Activated naive CD4-positive, alpha-beta T cell treated with anti-CD3 and anti-CD28 coated beads, Interleukin-2, amount 10 ng/mL, durations not matched to agents 7 days and 5 days (primary cell): ENCODE measurements around the gene SGTA.
A peak's percentile ranks its signal among the peaks of the same experiment; 100 is the strongest.
"Not testable (repeated sequence)": the region's sequence is repeated elsewhere in the genome, so short reads cannot be mapped to it uniquely, and the experiment has no call there.

Experiments used
- CTCF ChIA-PET: fragments of 350-600 bp; sonication (Branson Sonifier 250); formaldehyde crosslinking; loops from one replicate; lab custom pipeline; 2021; ENCODE audit warnings: antibody characterized with exemption; lab: Charles Lee
- DNase-seq: peaks from one replicate; pipeline ENCODE4 v3.0.0-alpha.2; 2020
- H3K27ac Mint-ChIP-seq: one replicate; pipeline ENCODE4 v1.8.0; 2021; ENCODE audit warnings: mild to moderate bottlenecking, moderate library complexity, mixed read lengths
- H3K27me3 Mint-ChIP-seq: one replicate; pipeline ENCODE4 v1.8.0; 2021; ENCODE audit warnings: mild to moderate bottlenecking, mixed read lengths
- H3K36me3 Mint-ChIP-seq: one replicate; pipeline ENCODE4 v1.8.0; 2021; ENCODE audit warnings: mixed read lengths
- H3K4me1 Mint-ChIP-seq: one replicate; pipeline ENCODE4 v1.8.0; 2021; ENCODE audit warnings: mixed read lengths
- H3K4me3 Mint-ChIP-seq: one replicate; pipeline ENCODE4 v1.8.0; 2021; ENCODE audit warnings: mild to moderate bottlenecking, moderate library complexity, mixed read lengths
- H3K9me3 Mint-ChIP-seq: one replicate; pipeline ENCODE4 v1.8.0; 2021; ENCODE audit warnings: mixed read lengths

Gene SGTA, protein sequence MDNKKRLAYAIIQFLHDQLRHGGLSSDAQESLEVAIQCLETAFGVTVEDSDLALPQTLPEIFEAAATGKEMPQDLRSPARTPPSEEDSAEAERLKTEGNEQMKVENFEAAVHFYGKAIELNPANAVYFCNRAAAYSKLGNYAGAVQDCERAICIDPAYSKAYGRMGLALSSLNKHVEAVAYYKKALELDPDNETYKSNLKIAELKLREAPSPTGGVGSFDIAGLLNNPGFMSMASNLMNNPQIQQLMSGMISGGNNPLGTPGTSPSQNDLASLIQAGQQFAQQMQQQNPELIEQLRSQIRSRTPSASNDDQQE

DNA sequence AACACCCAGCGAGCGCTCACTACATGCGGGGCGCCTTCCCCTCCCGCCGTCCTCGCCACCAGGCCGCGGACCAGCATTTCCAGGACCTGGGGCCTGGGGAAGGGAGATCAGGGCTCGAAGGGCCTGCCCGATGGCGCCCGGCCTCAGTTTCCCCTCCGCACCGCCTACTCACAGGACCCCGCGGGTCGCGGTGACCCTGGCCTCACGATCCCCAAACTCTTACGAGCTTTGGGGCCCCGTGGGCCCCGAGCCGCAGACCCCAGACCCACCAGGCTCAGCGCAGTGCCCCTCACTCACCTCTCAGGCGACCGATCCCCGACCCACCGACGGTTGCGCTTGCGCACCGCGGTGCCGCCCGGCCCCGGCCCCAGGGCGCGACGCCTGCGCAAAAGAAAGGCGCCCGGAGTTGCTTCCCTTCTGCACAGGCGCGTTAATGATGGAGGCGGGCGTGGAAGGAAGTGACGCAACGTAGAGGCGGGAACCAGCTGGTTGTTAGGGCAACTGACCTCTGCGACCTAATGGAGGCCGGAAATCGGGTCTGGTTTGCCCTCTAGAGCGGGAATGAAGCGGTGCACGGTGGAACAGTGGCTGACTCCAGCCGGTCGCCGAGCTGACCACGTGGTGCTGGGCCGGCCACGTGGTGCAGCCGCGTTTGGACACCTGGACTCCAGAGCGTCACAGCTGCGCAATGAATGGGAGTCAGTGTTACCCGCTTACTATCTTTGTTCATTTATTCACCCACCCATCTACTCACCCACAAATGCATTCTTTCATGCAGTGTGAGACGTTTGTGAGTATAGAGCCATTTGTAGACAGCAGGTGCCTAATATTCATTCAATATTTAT, at the start of gene SGTA:
Gene SGTA, minus strand, starts transcription at position 338 of the 845 bp plus-strand sequence. CDS start 14,205 bp downstream, outside the sequence.
- Mint-ChIP-seq H3K9me3 (no peaks in the 10 kb centered on the region), H3K36me3 (peaks cover 14% of the 10 kb centered on the region), H3K4me1 (peaks cover 65% of the 10 kb centered on the region), H3K4me3 (peak within 1 kb of the TSS; percentile 88), H3K27me3 (no peaks in the 10 kb centered on the region), H3K27ac (peak within 1 kb of the TSS; percentile 92)
- DNase-seq = peak; percentile 99
- CTCF ChIA-PET = interaction anchor here (1.4 kb wide), 1 partner anchor 34 kb away, joined by 3 read pairs; no protein-coding TSS in a partner anchor

DNA sequence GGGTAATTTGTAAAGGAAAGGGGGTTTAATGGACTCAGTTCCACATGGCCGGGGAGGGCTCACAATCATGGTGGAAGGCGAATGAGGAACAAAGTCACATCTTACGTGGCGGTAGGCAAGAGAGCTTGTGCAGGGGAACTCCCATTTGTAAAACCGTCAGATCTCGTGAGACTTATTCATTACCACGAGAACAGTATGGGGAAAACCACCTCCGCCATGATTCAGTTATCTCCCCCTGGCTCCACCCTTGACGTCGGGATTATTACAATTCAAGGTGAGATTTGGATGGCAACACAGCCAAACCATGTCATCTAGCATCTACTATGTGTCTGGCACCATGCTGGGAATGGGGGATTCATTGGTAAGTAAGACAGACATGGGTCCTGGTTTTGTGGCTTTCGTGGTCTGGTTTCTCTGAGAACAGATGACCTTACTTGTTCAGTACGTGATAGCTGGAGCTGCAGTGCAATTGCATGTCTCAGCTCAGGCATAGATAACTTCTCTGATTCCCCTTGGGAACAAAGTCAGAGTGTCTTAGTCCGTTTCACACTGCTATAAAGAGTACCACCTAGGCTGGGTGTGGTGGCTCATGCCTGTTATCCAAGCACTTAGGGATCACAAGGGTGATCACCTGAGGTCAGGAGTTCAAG, 44.9 kb upstream of the SGTA start:
- DNase-seq = no peak
- Mint-ChIP-seq H3K27ac (no peak overlapping the region), H3K4me1 (no peaks in the 10 kb centered on the region), H3K27me3 (no peaks in the 10 kb centered on the region), H3K36me3 (peaks cover 35% of the 10 kb centered on the region), H3K9me3 (peaks cover 45% of the 10 kb centered on the region), H3K4me3 (no peak overlapping the region)
- CTCF ChIA-PET = no interaction called here

DNA sequence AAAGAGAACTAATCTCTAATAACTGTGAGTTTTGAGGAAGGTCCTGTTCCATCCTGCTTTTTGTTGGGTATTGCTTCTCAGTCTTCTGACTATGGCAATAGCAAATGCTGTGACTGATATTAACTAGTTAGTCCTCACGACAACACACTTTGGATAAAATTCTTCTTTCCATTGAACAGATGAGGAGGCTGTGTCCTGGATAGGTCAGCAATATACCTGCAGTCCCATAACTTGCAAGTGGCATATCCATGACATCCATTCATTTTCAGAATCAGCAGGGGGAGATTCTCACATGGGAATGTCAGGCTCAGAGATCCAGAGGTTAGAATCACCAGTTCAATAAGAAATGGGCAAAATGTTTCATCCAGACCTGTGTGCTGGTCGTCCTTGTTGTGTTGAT, 43.9 kb upstream of the SGTA start:
- Mint-ChIP-seq H3K4me3 (no peak overlapping the region), H3K27ac (no peak overlapping the region), H3K4me1 (no peaks in the 10 kb centered on the region), H3K36me3 (peaks cover 27% of the 10 kb centered on the region), H3K27me3 (no peaks in the 10 kb centered on the region), H3K9me3 (peaks cover 36% of the 10 kb centered on the region)
- DNase-seq = no peak
- CTCF ChIA-PET = no interaction called here

DNA sequence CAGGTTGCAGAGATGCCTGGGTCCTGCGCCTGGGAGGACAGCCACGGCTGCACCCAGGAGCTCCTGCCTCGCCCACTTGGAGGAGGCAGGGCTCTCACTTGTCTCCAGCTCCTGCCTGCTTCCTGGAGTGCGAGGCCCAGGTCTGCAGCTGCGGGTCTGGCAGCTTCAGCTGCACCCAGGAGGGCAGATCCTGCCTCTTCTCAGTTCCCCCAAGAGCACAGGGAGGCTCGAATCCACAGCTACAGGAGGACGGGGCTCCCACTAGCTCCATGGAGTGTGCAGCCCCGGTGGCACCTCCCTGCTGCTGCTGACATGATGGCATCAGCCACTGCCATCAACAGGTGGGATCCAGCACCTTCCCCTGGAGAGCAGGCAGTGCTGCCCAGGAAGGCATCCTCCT, 41.1 kb upstream of the SGTA start:
- no peaks in the 10 kb centered on the region for H3K27me3 Mint-ChIP-seq
- peaks cover 25% of the 10 kb centered on the region for H3K9me3 Mint-ChIP-seq
- H3K27ac Mint-ChIP-seq = no peak overlapping the region
- peaks cover 9% of the 10 kb centered on the region for H3K4me1 Mint-ChIP-seq
- no peak overlapping the region for H3K4me3 Mint-ChIP-seq
- no peak for DNase-seq
- H3K36me3 Mint-ChIP-seq = peaks cover 25% of the 10 kb centered on the region
- CTCF ChIA-PET = no interaction called here

DNA sequence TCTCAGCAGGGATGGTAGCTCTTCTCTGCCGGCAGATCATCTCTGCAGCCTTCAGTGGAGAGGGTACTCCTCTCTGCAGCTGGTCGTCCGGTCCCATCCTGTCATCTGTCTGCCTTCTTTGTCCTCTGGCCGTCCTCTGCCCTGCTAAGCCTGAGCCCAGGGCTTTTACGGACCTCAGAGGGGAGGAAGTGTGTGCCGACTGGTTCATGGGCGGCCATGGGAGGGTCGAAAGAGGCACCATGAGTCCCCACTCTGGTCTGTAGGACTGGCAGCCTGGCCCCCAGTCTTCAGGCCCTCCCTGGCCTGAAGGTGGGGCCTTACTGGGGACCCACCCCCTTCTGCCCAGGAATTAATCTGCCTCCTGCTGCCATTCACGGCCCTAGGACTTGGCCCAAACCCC, 40.6 kb upstream of the SGTA start:
- CTCF ChIA-PET = no interaction called here
- H3K4me3 Mint-ChIP-seq = no peak overlapping the region
- DNase-seq = no peak
- no peaks in the 10 kb centered on the region for H3K27me3 Mint-ChIP-seq
- peaks cover 9% of the 10 kb centered on the region for H3K4me1 Mint-ChIP-seq
- peaks cover 23% of the 10 kb centered on the region for H3K9me3 Mint-ChIP-seq
- H3K36me3 Mint-ChIP-seq = peaks cover 23% of the 10 kb centered on the region
- H3K27ac Mint-ChIP-seq = no peak overlapping the region

DNA sequence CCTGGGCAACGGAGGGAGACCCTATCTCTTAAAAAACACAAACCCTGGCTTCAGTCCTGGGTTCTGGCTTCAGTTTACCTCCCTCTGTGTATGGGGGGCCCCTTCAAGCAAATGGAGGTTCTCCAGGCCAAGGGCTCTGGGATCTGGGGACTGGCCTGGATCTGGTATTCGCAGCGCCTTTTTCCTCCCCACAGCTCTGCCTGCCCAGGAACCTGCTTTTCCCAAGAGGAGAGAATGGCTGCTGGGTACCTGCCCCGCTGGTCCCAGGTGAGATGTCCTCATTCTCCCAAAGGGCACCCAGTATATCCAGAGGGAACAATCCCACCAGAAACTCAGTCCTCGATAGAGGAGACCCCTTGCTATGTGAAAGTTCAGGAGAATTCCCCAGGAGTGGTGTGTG, 39.8 kb upstream of the SGTA start:
- Mint-ChIP-seq H3K27ac (no peak overlapping the region), H3K9me3 (peaks cover 17% of the 10 kb centered on the region), H3K4me1 (peaks cover 9% of the 10 kb centered on the region), H3K36me3 (peaks cover 17% of the 10 kb centered on the region), H3K4me3 (no peak overlapping the region), H3K27me3 (no peaks in the 10 kb centered on the region)
- CTCF ChIA-PET = interaction anchor here (1.1 kb wide), 1 partner anchor 13 kb away, joined by 3 read pairs; no protein-coding TSS in a partner anchor
- DNase-seq = no peak

DNA sequence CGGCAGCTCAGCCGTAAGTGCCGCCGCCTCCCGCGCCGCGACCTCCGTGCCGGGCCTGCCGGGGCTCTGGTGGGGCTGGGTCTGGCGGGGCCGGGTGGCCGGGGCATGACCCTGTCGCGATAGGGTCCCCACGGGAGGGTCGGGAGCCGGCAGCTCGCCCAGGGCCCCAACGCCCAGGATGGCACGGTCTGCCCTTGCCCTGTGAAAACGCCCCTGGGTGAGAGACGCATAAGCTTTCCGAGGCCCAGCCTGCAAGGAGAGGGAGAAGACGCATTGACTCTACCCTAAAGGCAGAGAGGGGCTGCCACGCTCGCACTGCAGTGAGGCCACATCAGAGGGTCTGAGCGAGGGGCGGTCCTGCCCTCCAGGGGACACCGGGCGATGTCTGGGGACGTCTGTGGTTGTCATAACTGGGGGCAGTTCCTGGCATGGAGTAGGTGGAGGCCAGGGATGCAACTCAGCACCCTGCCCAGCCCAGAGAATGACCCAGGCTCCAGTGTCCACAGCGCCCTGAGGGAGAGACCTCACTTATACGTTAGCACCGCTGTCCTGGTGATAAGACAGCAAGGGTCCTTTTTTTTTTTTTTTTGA, 37.1 kb upstream of the SGTA start:
- peak; percentile 36 for DNase-seq
- H3K27me3 Mint-ChIP-seq = no peaks in the 10 kb centered on the region
- peaks cover 4% of the 10 kb centered on the region for H3K9me3 Mint-ChIP-seq
- no peak overlapping the region for H3K27ac Mint-ChIP-seq
- H3K36me3 Mint-ChIP-seq = peaks cover 5% of the 10 kb centered on the region
- CTCF ChIA-PET = interaction anchor here (1.1 kb wide), 1 partner anchor 258 kb away, joined by 3 read pairs; no protein-coding TSS in a partner anchor
- peaks cover 9% of the 10 kb centered on the region for H3K4me1 Mint-ChIP-seq
- H3K4me3 Mint-ChIP-seq = peak overlapping the region; percentile 82

DNA sequence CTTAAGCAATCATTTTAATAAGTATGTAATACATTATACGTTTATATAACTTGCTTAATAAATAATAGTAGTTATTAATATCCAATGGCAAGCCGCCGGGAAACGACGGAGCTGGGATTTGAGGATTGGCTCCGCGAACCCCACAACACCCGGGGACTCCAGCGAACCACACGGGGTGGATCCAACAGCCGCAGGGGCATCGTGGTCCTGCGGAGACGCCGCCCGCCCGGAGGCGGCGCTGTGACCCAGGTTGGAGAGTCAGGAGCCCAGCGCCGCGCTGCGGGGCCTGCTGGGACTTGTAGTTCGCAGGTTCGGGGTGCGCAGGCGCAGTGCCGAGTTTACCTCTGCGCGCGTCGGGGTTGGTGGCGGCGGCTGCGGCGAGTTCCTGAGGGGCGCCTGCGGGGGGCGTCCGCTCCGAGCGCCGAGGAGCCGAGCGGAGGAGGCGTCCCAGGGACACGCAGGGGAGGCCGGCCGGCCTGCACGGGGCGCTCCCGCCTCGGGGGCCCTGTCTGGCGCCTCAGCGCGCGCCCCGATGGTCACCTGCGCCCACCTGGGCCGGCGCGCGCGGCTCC, 36.6 kb upstream of the SGTA start, which contains the start of gene ZNF554:
Gene ZNF554, plus strand, starts transcription at position 329 of the 572 bp plus-strand sequence. Its CDS starts 204 bp downstream, at position 533.
- H3K9me3 Mint-ChIP-seq = peaks cover 2% of the 10 kb centered on the region
- H3K27ac Mint-ChIP-seq = peak within 1 kb of the TSS; percentile 75
- CTCF ChIA-PET = interaction anchor here (0.6 to 1.1 kb wide), 3 partner anchors 23 to 257 kb away, joined by 3 read pairs; no protein-coding TSS in a partner anchor
- no peaks in the 10 kb centered on the region for H3K27me3 Mint-ChIP-seq
- DNase-seq = peak; percentile 98
- H3K4me3 Mint-ChIP-seq = peak within 1 kb of the TSS; percentile 82
- peaks cover 9% of the 10 kb centered on the region for H3K4me1 Mint-ChIP-seq
- H3K36me3 Mint-ChIP-seq = peaks cover 3% of the 10 kb centered on the region

DNA sequence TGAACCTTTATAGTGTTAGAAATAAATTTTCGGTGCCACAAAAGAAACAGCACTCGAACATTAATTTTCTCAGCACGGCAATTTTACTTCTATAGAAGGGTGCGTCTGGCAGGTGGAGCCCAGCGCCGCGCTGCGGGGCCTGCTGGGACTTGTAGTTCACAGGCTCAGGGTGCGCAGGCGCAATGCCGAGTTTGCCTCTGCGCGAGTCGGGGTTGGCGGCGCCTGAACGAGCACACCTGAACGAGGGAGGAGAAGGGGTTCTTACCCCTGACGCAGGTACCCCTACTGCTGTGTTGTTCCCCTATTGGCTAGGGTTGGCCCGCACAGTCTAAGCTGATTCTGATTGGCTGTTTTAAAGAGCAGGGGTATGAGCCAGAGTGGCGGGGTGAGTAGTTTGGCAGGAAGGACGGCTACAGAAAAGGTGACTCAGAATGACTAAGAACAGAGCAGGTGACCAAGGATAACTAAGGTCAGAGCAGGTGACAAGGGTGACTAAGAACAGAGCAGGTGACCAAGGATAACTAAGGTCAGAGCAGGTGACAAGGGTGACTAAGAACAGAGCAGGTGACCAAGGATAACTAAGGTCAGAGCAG, 34.3 kb upstream of the SGTA start:
- H3K27ac Mint-ChIP-seq, H3K36me3 Mint-ChIP-seq, H3K4me3 Mint-ChIP-seq, CTCF ChIA-PET, H3K27me3 Mint-ChIP-seq, DNase-seq, H3K9me3 Mint-ChIP-seq, H3K4me1 Mint-ChIP-seq: not testable (repeated sequence)

DNA sequence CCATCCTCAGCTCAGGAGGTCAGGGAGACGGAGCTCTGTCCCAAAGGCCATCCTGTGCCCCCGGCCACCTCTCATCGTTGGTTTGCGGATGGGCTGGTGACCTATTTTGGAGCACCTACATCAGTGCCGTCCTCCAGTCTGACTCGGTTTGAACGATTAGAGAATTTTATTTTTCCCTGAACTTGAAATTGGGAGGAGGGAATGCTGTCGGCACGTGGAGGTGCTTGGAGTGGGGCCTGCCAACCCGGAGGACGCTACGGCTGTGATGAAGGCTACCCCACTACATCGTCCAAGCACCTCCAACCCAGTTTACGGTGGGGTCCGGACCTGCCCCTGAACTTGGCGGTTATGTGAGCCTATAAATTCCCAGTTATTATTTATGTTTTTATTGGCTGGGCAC, 33.6 kb upstream of the SGTA start:
- peaks cover 9% of the 10 kb centered on the region for H3K4me1 Mint-ChIP-seq
- no peaks in the 10 kb centered on the region for H3K36me3 Mint-ChIP-seq
- no peak overlapping the region for H3K27ac Mint-ChIP-seq
- H3K27me3 Mint-ChIP-seq = no peaks in the 10 kb centered on the region
- no peak overlapping the region for H3K4me3 Mint-ChIP-seq
- H3K9me3 Mint-ChIP-seq = no peaks in the 10 kb centered on the region
- DNase-seq = no peak
- CTCF ChIA-PET = no interaction called here

DNA sequence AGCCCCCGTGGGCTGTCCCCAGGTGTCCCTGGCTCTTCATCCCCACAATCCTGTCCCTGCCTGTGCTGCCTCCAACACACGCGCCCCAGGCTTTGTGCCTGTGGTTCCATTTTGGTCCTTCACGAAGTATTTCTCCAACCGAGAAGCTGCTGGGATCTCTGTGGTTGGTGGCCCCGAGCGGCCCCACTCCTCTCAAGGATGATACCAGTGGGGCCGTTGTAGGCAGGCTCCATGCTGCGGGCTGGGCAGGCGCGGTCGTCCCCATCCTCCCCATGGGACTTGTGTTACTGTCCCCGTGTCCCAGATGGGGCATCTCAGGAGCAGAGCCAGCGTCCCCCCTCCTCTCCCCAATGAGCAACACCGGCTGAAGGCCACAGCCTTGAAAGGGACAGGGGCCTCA, 32.9 kb upstream of the SGTA start:
- Mint-ChIP-seq H3K27me3 (no peaks in the 10 kb centered on the region), H3K4me3 (no peak overlapping the region), H3K36me3 (no peaks in the 10 kb centered on the region), H3K4me1 (peaks cover 7% of the 10 kb centered on the region), H3K9me3 (no peaks in the 10 kb centered on the region), H3K27ac (no peak overlapping the region)
- CTCF ChIA-PET = no interaction called here
- DNase-seq = no peak

DNA sequence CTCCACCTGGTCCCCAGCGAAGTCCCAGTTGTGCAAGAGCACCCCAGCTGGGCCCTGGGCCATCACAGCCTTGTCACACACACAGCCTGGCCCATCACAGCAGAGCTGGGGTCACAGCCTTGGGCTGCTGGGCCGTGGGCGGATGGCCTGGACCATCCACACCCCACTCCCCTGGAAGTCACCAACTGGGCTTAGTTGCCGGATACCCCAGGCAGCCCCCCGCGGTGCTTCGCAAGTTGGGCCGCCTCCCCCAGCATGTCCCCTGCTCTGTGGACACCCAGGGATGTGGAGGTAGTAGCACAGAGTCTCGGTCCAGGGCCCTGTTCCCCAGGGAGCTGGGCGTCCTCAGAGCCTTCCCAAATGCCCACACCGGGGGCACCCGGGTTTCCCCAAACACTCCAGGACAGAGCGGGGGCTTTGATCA, 32.1 kb upstream of the SGTA start:
- Mint-ChIP-seq H3K4me1 (peaks cover 1% of the 10 kb centered on the region), H3K36me3 (no peaks in the 10 kb centered on the region), H3K27me3 (no peaks in the 10 kb centered on the region), H3K27ac (no peak overlapping the region), H3K9me3 (no peaks in the 10 kb centered on the region), H3K4me3 (no peak overlapping the region)
- no peak for DNase-seq
- CTCF ChIA-PET = no interaction called here

DNA sequence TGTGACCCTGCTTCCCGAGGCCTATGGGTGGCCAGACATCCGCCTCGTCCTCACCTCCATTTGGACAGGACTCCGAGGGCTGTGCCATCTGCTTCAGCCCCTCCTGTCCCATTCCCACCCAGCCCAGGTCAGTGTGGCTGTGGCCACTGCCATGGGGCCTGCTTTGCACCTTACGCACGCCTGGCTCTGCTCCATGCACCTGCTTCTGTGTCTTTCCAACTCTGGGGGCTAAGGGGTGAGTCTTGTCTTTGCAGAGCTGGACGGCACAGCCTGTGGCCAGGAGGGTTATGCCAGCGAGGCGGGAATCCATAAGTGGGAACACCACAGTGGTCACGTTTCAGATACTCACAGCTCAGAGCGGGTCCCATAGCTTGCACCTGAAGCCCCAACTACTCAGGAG, 31.4 kb upstream of the SGTA start:
- CTCF ChIA-PET = no interaction called here
- no peaks in the 10 kb centered on the region for H3K27me3 Mint-ChIP-seq
- no peaks in the 10 kb centered on the region for H3K9me3 Mint-ChIP-seq
- H3K36me3 Mint-ChIP-seq = no peaks in the 10 kb centered on the region
- H3K4me1 Mint-ChIP-seq = no peaks in the 10 kb centered on the region
- no peak for DNase-seq
- H3K4me3 Mint-ChIP-seq = no peak overlapping the region
- H3K27ac Mint-ChIP-seq = no peak overlapping the region
